Measurements from ENCODE around the gene AHSA1.

AHSA1 gene

GRCh38 chr14:77498120-77498979 is 40.5 kb downstream of the AHSA1 start, which contains the start of gene ISM2:
Gene ISM2, minus strand, starts transcription at chr14:77498816. Its CDS starts 23 bp downstream, at chr14:77498793.
- Histone ChIP-seq H3K4me1 (ENCODE audit: insufficient read depth, low read length, poor library complexity, severe bottlenecking) (no peaks in the 10 kb centered on the region), H4K20me1 (ENCODE audit: insufficient read depth, low read length, poor library complexity, severe bottlenecking) (no peaks in the 10 kb centered on the region), H3K36me3 (ENCODE audit: insufficient read depth, low read length) (no peaks in the 10 kb centered on the region), H3K9me2 (replicated peaks; ENCODE audit: low read depth, low read length) (no peaks in the 10 kb centered on the region), H3K4me3 (ENCODE audit: low read length, poor library complexity, severe bottlenecking) (no peak within 1 kb of the TSS), H3K9ac (ENCODE audit: low read depth, low read length, poor library complexity, severe bottlenecking) (no peak within 1 kb of the TSS), H3K27me3 (ENCODE audit: insufficient read depth, low read length, poor library complexity, severe bottlenecking) (no peaks in the 10 kb centered on the region), H3K4me2 (ENCODE audit: low read depth, low read length, poor library complexity, severe bottlenecking) (no peak within 1 kb of the TSS), H3K79me2 (ENCODE audit: insufficient read depth, low read length) (no peaks in the 10 kb centered on the region), H2AFZ (ENCODE audit: low read length) (no peak within 1 kb of the TSS), H3F3A (ENCODE audit: low read depth) (no peaks in the 10 kb centered on the region), H3K9me3 (ENCODE audit: insufficient read depth, low read depth, low read length) (no peaks in the 10 kb centered on the region)
- TF ChIP-seq EZH2phosphoT487 (IDR thresholded peaks at IDR 0.05; ENCODE audit: borderline replicate concordance): no peak
- TF ChIP-seq CTCF (conservative IDR thresholded peaks at IDR 0.05; ENCODE audit: low read length): no peak

GRCh38 chr14:77498984-77499527 is 41.2 kb downstream of the AHSA1 start:
- H2AFZ ChIP-seq (ENCODE audit: low read length): no peak overlapping the region
- TF ChIP-seq CTCF (conservative IDR thresholded peaks at IDR 0.05; ENCODE audit: low read length) (no peak), EZH2phosphoT487 (IDR thresholded peaks at IDR 0.05; ENCODE audit: borderline replicate concordance) (no peak)
- H3K4me1 ChIP-seq (ENCODE audit: insufficient read depth, low read length, poor library complexity, severe bottlenecking): no peaks in the 10 kb centered on the region
- no peak overlapping the region for H3K4me2 ChIP-seq (ENCODE audit: low read depth, low read length, poor library complexity, severe bottlenecking)
- no peak overlapping the region for H3K4me3 ChIP-seq (ENCODE audit: low read length, poor library complexity, severe bottlenecking)
- no peaks in the 10 kb centered on the region for H3F3A ChIP-seq (ENCODE audit: low read depth)
- no peaks in the 10 kb centered on the region for H4K20me1 ChIP-seq (ENCODE audit: insufficient read depth, low read length, poor library complexity, severe bottlenecking)
- H3K27me3 ChIP-seq (ENCODE audit: insufficient read depth, low read length, poor library complexity, severe bottlenecking): no peaks in the 10 kb centered on the region
- H3K9ac ChIP-seq (ENCODE audit: low read depth, low read length, poor library complexity, severe bottlenecking): no peak overlapping the region
- no peaks in the 10 kb centered on the region for H3K79me2 ChIP-seq (ENCODE audit: insufficient read depth, low read length)
- no peaks in the 10 kb centered on the region for H3K36me3 ChIP-seq (ENCODE audit: insufficient read depth, low read length)
- H3K9me2 ChIP-seq (replicated peaks; ENCODE audit: low read depth, low read length): no peaks in the 10 kb centered on the region
- H3K9me3 ChIP-seq (ENCODE audit: insufficient read depth, low read depth, low read length): no peaks in the 10 kb centered on the region

GRCh38 chr14:77502109-77502782 is 44.4 kb downstream of the AHSA1 start:
- Histone ChIP-seq H3K9me2 (replicated peaks; ENCODE audit: low read depth, low read length) (no peaks in the 10 kb centered on the region), H3K9ac (ENCODE audit: low read depth, low read length, poor library complexity, severe bottlenecking) (no peak overlapping the region), H3K9me3 (ENCODE audit: insufficient read depth, low read depth, low read length) (no peaks in the 10 kb centered on the region), H4K20me1 (ENCODE audit: insufficient read depth, low read length, poor library complexity, severe bottlenecking) (no peaks in the 10 kb centered on the region), H3K79me2 (ENCODE audit: insufficient read depth, low read length) (no peaks in the 10 kb centered on the region), H3K4me2 (ENCODE audit: low read depth, low read length, poor library complexity, severe bottlenecking) (no peak overlapping the region), H2AFZ (ENCODE audit: low read length) (no peak overlapping the region), H3K4me3 (ENCODE audit: low read length, poor library complexity, severe bottlenecking) (no peak overlapping the region), H3K36me3 (ENCODE audit: insufficient read depth, low read length) (no peaks in the 10 kb centered on the region), H3K4me1 (ENCODE audit: insufficient read depth, low read length, poor library complexity, severe bottlenecking) (no peaks in the 10 kb centered on the region), H3K27me3 (ENCODE audit: insufficient read depth, low read length, poor library complexity, severe bottlenecking) (no peaks in the 10 kb centered on the region), H3F3A (ENCODE audit: low read depth) (no peaks in the 10 kb centered on the region)
- TF ChIP-seq EZH2phosphoT487 (IDR thresholded peaks at IDR 0.05; ENCODE audit: borderline replicate concordance): no peak
- TF ChIP-seq CTCF (conservative IDR thresholded peaks at IDR 0.05; ENCODE audit: low read length): no peak
